ENCODE data around the gene RPS21. TPM values are rescaled to one million over a fixed set of nuclear protein-coding genes. Genes with fewer than 3 reads are reported as not detected.

Gene RPS21
- total RNA-seq, 1 donor from 2014 or later = 719 TPM

Other genes starting within 250 kb of the RPS21 start
- 315 and 337 TPM in 2 replicates for gene PSMA7, start 243.7 kb upstream of the RPS21 start, total RNA-seq
- gene SS18L1, start 243.3 kb upstream of the RPS21 start, total RNA-seq = 6.4 and 11.3 TPM in 2 replicates
- gene MTG2, start 204.1 kb upstream of the RPS21 start, total RNA-seq = 7.8 and 12.0 TPM in 2 replicates
- not detected in 2 replicates for gene HRH3, start 166.8 kb upstream of the RPS21 start, total RNA-seq
- gene OSBPL2, start 148.6 kb upstream of the RPS21 start, total RNA-seq = 22.1 and 28.8 TPM in 2 replicates
- gene ADRM1, start 84.1 kb upstream of the RPS21 start, total RNA-seq = 94.1 and 105 TPM in 2 replicates
- 18.6 and 23.1 TPM in 2 replicates for gene LAMA5, start 19.8 kb upstream of the RPS21 start, total RNA-seq
- gene CABLES2, start 20.2 kb downstream of the RPS21 start, total RNA-seq = 0.77 and 1.5 TPM in 2 replicates
- not detected in 2 replicates for gene RBBP8NL, start 40.4 kb downstream of the RPS21 start, total RNA-seq
- not detected in 2 replicates for gene GATA5, start 88.9 kb downstream of the RPS21 start, total RNA-seq

All from dermis microvascular lymphatic vessel endothelial cell (primary cell).